Endodermal cell (in vitro differentiated cells): ENCODE data around the gene ODF2L. TPM values are rescaled to one million over a fixed set of nuclear protein-coding genes. Genes with fewer than 3 reads are reported as not detected.

Source experiments
- DNase-seq: peaks from one replicate; pipeline ENCODE4 v3.0.0-alpha.2; 2017
- H3K27ac ChIP-seq: 2 replicates; pipeline ENCODE4 v1.5.1; 2013; ENCODE audit warnings: mild to moderate bottlenecking, low read depth, low read length, moderate library complexity
- H3K27me3 ChIP-seq: 2 replicates; pipeline ENCODE4 v1.6.1; 2013; ENCODE audit warnings: mild to moderate bottlenecking, low read length, moderate library complexity; ENCODE audit not compliant: insufficient read depth, control insufficient read depth, poor library complexity, severe bottlenecking
- H3K36me3 ChIP-seq: 2 replicates; pipeline ENCODE4 v1.7.0; 2013; ENCODE audit warnings: mild to moderate bottlenecking, low read length, moderate library complexity; ENCODE audit not compliant: control insufficient read depth, insufficient read depth
- H3K4me1 ChIP-seq: one replicate; pipeline ENCODE4 v1.7.0; 2013; ENCODE audit warnings: low read length; ENCODE audit not compliant: control insufficient read depth, insufficient read depth
- H3K4me3 ChIP-seq: 2 replicates; pipeline ENCODE4 v1.5.1; 2013; ENCODE audit warnings: mild to moderate bottlenecking, low read length, moderate library complexity
- H3K9ac ChIP-seq: 2 replicates; pipeline ENCODE4 v1.6.1; 2013; ENCODE audit warnings: mild to moderate bottlenecking, low read length, moderate library complexity; ENCODE audit not compliant: poor library complexity, severe bottlenecking; ENCODE audit errors: extremely low read depth
- H3K9me3 ChIP-seq: 2 replicates; pipeline ENCODE4 v1.6.1; 2013; ENCODE audit warnings: mild to moderate bottlenecking, low read length, moderate library complexity; ENCODE audit not compliant: control insufficient read depth
- H3K27ac Mint-ChIP-seq: 2 replicates; pipeline ENCODE4 v1.8.0; 2020; ENCODE audit warnings: mixed read lengths
- H3K27me3 Mint-ChIP-seq: 2 replicates; pipeline ENCODE4 v1.8.0; 2021; ENCODE audit warnings: mild to moderate bottlenecking, mixed read lengths; ENCODE audit not compliant: insufficient read depth
- H3K36me3 Mint-ChIP-seq: 2 replicates; pipeline ENCODE4 v1.8.0; 2020; ENCODE audit warnings: low read depth, mixed read lengths
- H3K4me1 Mint-ChIP-seq: 2 replicates; pipeline ENCODE4 v1.8.0; 2020; ENCODE audit warnings: mixed read lengths
- H3K4me3 Mint-ChIP-seq: 2 replicates; pipeline ENCODE4 v1.8.0; 2020; ENCODE audit warnings: mild to moderate bottlenecking, moderate library complexity, mixed read lengths
- H3K9me3 Mint-ChIP-seq: 2 replicates; pipeline ENCODE4 v1.8.0; 2020; ENCODE audit warnings: mild to moderate bottlenecking, mixed read lengths
- CTCF ChIP-seq: fragments of 200-600 bp; sonication (generic); conservative IDR thresholded peaks from 2 replicates; pipeline ENCODE4 v1.5.0; 2021; ENCODE audit warnings: antibody characterized with exemption, mild to moderate bottlenecking
- WGBS, 2 experiments: methylation state at CpG; one replicate each; pipeline versions ENCODE4 v1.1.5 to v1.1.7; 2013; ENCODE audit warnings: missing lambda C conversion rate in 2 of 2, mixed read lengths in 1 of 2; ENCODE audit not compliant: insufficient coverage in 1 of 2, insufficient read length in 1 of 2; 5-methylcytosine and 5-hydroxymethylcytosine counted together
- total RNA-seq, 2 donors: library from RNA; stranded (reverse); fragmentation: NEBNext Ultra II Directional in 1 of 2; extraction: Animal tissue kit (Norgen Biotek cat#: 25700) in 1 of 2; gene quantifications; 2 replicates in 1 of 2; 3 replicates in 1 of 2; pipeline ENCODE4 v1.2.1, GENCODE V29; 2021

ODF2L gene
- total RNA-seq, 2 donors from 2014 or later: 77.6 to 84.1 TPM

- DNase-seq: no peak
- Mint-ChIP-seq H3K4me1 (no peaks in the 10 kb centered on the region), H3K4me3 (no peak overlapping the region), H3K9me3 (no peaks in the 10 kb centered on the region), H3K27ac (no peak overlapping the region), H3K36me3 (no peaks in the 10 kb centered on the region), H3K27me3 (no peaks in the 10 kb centered on the region)
- no peak overlapping the region for H3K27ac ChIP-seq
- no peaks in the 10 kb centered on the region for H3K4me1 ChIP-seq
- H3K9me3 ChIP-seq: no peaks in the 10 kb centered on the region
- no peak for TF ChIP-seq CTCF
- H3K4me3 ChIP-seq: no peak overlapping the region
- no peaks in the 10 kb centered on the region for H3K36me3 ChIP-seq
- no peak overlapping the region for H3K9ac ChIP-seq
- H3K27me3 ChIP-seq: no peaks in the 10 kb centered on the region
Measured at GRCh38 chr1:86325264-86325663, 70.9 kb downstream of the ODF2L start.

- H3K4me3 Mint-ChIP-seq: no peak overlapping the region
- H3K4me1 Mint-ChIP-seq: no peaks in the 10 kb centered on the region
- Histone ChIP-seq H3K27ac (no peak overlapping the region), H3K9me3 (no peaks in the 10 kb centered on the region), H3K36me3 (no peaks in the 10 kb centered on the region), H3K9ac (no peak overlapping the region), H3K27me3 (no peaks in the 10 kb centered on the region), H3K4me1 (no peaks in the 10 kb centered on the region), H3K4me3 (no peak overlapping the region)
- H3K27me3 Mint-ChIP-seq: no peaks in the 10 kb centered on the region
- TF ChIP-seq CTCF: no peak
- H3K27ac Mint-ChIP-seq: no peak overlapping the region
- H3K9me3 Mint-ChIP-seq: no peaks in the 10 kb centered on the region
- 90 to 100% methylated on average over 3 to 4 of the region's 4 CpGs for WGBS, 2 experiments
- no peak for DNase-seq
- H3K36me3 Mint-ChIP-seq: no peaks in the 10 kb centered on the region
Measured at GRCh38 chr1:86324130-86324822, 71.8 kb downstream of the ODF2L start.

- Histone ChIP-seq H3K4me3 (no peak overlapping the region), H3K27ac (no peak overlapping the region), H3K36me3 (no peaks in the 10 kb centered on the region), H3K9me3 (no peaks in the 10 kb centered on the region), H3K27me3 (no peaks in the 10 kb centered on the region), H3K9ac (no peak overlapping the region), H3K4me1 (no peaks in the 10 kb centered on the region)
- H3K9me3 Mint-ChIP-seq: no peaks in the 10 kb centered on the region
- H3K36me3 Mint-ChIP-seq: no peaks in the 10 kb centered on the region
- DNase-seq: no peak
- no peak overlapping the region for H3K27ac Mint-ChIP-seq
- H3K4me1 Mint-ChIP-seq: no peaks in the 10 kb centered on the region
- 88 to 91% methylated on average over 3 of the region's 3 CpGs for WGBS, 2 experiments
- no peak for TF ChIP-seq CTCF
- H3K4me3 Mint-ChIP-seq: no peak overlapping the region
- no peaks in the 10 kb centered on the region for H3K27me3 Mint-ChIP-seq
Measured at GRCh38 chr1:86322241-86322640, 73.9 kb downstream of the ODF2L start.
